ENCODE measurements around the gene TTC22. TPM values are rescaled to one million over a fixed set of nuclear protein-coding genes. Genes with fewer than 3 reads are reported as not detected.

The TTC22 gene
- total RNA-seq, 1 donor from 2014 or later: not detected

GRCh38 chr1:54812801-54813484, 11.8 kb upstream of the TTC22 start:
- H3K4me3 Mint-ChIP-seq (ENCODE audit: unreplicated experiment): no peak overlapping the region
- no peaks in the 10 kb centered on the region for H3K36me3 Mint-ChIP-seq (ENCODE audit: low read depth, unreplicated experiment)
- peaks cover 2% of the 10 kb centered on the region for H3K4me1 Mint-ChIP-seq (ENCODE audit: unreplicated experiment)
- no peak overlapping the region for H3K27ac Mint-ChIP-seq (ENCODE audit: unreplicated experiment)
- TF ChIP-seq CTCF (IDR thresholded peaks at IDR 0.05; ENCODE audit: unreplicated experiment): no peak
- peaks cover 2% of the 10 kb centered on the region for H3K27me3 Mint-ChIP-seq (ENCODE audit: unreplicated experiment)
- no peaks in the 10 kb centered on the region for H3K9me3 Mint-ChIP-seq (ENCODE audit: unreplicated experiment)
- no peak for DNase-seq (ENCODE audit: low spot score)

- no peak overlapping the region for H3K27ac Mint-ChIP-seq (ENCODE audit: unreplicated experiment)
- H3K36me3 Mint-ChIP-seq (ENCODE audit: low read depth, unreplicated experiment): no peaks in the 10 kb centered on the region
- no peak overlapping the region for H3K4me3 Mint-ChIP-seq (ENCODE audit: unreplicated experiment)
- peaks cover 2% of the 10 kb centered on the region for H3K27me3 Mint-ChIP-seq (ENCODE audit: unreplicated experiment)
- no peak for DNase-seq (ENCODE audit: low spot score)
- TF ChIP-seq CTCF (IDR thresholded peaks at IDR 0.05; ENCODE audit: unreplicated experiment): no peak
- no peaks in the 10 kb centered on the region for H3K9me3 Mint-ChIP-seq (ENCODE audit: unreplicated experiment)
- no peaks in the 10 kb centered on the region for H3K4me1 Mint-ChIP-seq (ENCODE audit: unreplicated experiment)
Observed at GRCh38 chr1:54811739-54812655, 10.9 kb upstream of the TTC22 start.

GRCh38 chr1:54811066-54811465, 9.9 kb upstream of the TTC22 start:
- Mint-ChIP-seq H3K27ac (ENCODE audit: unreplicated experiment) (no peak overlapping the region), H3K27me3 (ENCODE audit: unreplicated experiment) (peaks cover 4% of the 10 kb centered on the region), H3K4me1 (ENCODE audit: unreplicated experiment) (no peaks in the 10 kb centered on the region), H3K9me3 (ENCODE audit: unreplicated experiment) (no peaks in the 10 kb centered on the region), H3K4me3 (ENCODE audit: unreplicated experiment) (peak overlapping the region; percentile 23), H3K36me3 (ENCODE audit: low read depth, unreplicated experiment) (no peaks in the 10 kb centered on the region)
- no peak for TF ChIP-seq CTCF (IDR thresholded peaks at IDR 0.05; ENCODE audit: unreplicated experiment)
- no peak for DNase-seq (ENCODE audit: low spot score)

GRCh38 chr1:54810153-54810942, 9.2 kb upstream of the TTC22 start:
- DNase-seq (ENCODE audit: low spot score): peak; percentile 83
- Mint-ChIP-seq H3K36me3 (ENCODE audit: low read depth, unreplicated experiment) (no peaks in the 10 kb centered on the region), H3K27ac (ENCODE audit: unreplicated experiment) (no peak overlapping the region), H3K9me3 (ENCODE audit: unreplicated experiment) (no peaks in the 10 kb centered on the region), H3K4me3 (ENCODE audit: unreplicated experiment) (no peak overlapping the region), H3K4me1 (ENCODE audit: unreplicated experiment) (no peaks in the 10 kb centered on the region), H3K27me3 (ENCODE audit: unreplicated experiment) (peaks cover 4% of the 10 kb centered on the region)
- TF ChIP-seq CTCF (IDR thresholded peaks at IDR 0.05; ENCODE audit: unreplicated experiment): peak; percentile 25

Measured in endothelial cell (in vitro differentiated cells).